HCT116 (cell line): Measurements from ENCODE around the gene INPP5D.

Experiments used
- CTCF ChIP-seq, 3 experiments: fragments of 200-600 bp in 1 of 3; sonication (generic) in 1 of 3; IDR thresholded peaks in 2 of 3; conservative IDR thresholded peaks in 1 of 3; 2 replicates each; pipeline ENCODE4 v1.5.1; 2012 to 2017; ENCODE audit warnings: low read depth in 2 of 3, low read length in 2 of 3, antibody characterized with exemption in 1 of 3, borderline replicate concordance in 1 of 3, control low read depth in 1 of 3, mild to moderate bottlenecking in 1 of 3, mixed read lengths in 1 of 3, mixed run types in 1 of 3, moderate library complexity in 1 of 3; ENCODE audit not compliant: insufficient read depth in 1 of 3
- EZH2 ChIP-seq: fragments of 200-600 bp; sonication (generic); IDR thresholded peaks from 2 replicates; pipeline ENCODE4 v1.6.1; 2017; ENCODE audit warnings: antibody characterized with exemption, mixed run types
- JUND ChIP-seq: IDR thresholded peaks from 2 replicates; pipeline ENCODE4 v1.6.1; 2012
- MAX ChIP-seq: IDR thresholded peaks from 2 replicates; pipeline ENCODE4 v1.6.1; 2012
- POLR2AphosphoS5 ChIP-seq: IDR thresholded peaks from 2 replicates; pipeline ENCODE4 v1.6.1; 2011; ENCODE audit warnings: mild to moderate bottlenecking, low read depth, low read length, moderate library complexity
- REST ChIP-seq: IDR thresholded peaks from 2 replicates; pipeline ENCODE4 v1.6.1; 2012; ENCODE audit warnings: low read depth
- TCF7L2 ChIP-seq: IDR thresholded peaks from 2 replicates; pipeline ENCODE4 v1.7.0; 2011; ENCODE audit warnings: borderline replicate concordance, inconsistent platforms; ENCODE audit not compliant: insufficient read depth, insufficient read length; ENCODE audit errors: extremely low read depth
- YY1 ChIP-seq: IDR thresholded peaks from 2 replicates; pipeline ENCODE4 v1.6.1; 2011; ENCODE audit warnings: low read length, low read depth, moderate library complexity, mild to moderate bottlenecking; ENCODE audit not compliant: insufficient replicate concordance; ENCODE audit errors: extremely low read depth

GRCh38 chr2:233243348-233243747 lies 183.2 kb downstream of the INPP5D start:
- TF ChIP-seq CTCF (IDR thresholded peaks at IDR 0.05 in 2 of 3, conservative IDR thresholded peaks at IDR 0.05 in 1 of 3; ENCODE audit: borderline replicate concordance in 1 of 3, insufficient read depth in 1 of 3, low read depth in 2 of 3, low read length in 2 of 3) (no peak), TCF7L2 (no peak), YY1 (no peak), MAX (no peak), JUND (no peak), POLR2AphosphoS5 (no peak), REST (no peak), EZH2 (no peak)
